ENCODE results near the gene GABARAP.

GRCh38 chr17:7220593-7221277 lies 21.5 kb downstream of the GABARAP start:
- TF ChIP-seq, protein P1, sequence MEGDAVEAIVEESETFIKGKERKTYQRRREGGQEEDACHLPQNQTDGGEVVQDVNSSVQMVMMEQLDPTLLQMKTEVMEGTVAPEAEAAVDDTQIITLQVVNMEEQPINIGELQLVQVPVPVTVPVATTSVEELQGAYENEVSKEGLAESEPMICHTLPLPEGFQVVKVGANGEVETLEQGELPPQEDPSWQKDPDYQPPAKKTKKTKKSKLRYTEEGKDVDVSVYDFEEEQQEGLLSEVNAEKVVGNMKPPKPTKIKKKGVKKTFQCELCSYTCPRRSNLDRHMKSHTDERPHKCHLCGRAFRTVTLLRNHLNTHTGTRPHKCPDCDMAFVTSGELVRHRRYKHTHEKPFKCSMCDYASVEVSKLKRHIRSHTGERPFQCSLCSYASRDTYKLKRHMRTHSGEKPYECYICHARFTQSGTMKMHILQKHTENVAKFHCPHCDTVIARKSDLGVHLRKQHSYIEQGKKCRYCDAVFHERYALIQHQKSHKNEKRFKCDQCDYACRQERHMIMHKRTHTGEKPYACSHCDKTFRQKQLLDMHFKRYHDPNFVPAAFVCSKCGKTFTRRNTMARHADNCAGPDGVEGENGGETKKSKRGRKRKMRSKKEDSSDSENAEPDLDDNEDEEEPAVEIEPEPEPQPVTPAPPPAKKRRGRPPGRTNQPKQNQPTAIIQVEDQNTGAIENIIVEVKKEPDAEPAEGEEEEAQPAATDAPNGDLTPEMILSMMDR (IDR thresholded peaks at IDR 0.05): no peak
- TF ChIP-seq ZNF219 (CRISPR knock-in tag; IDR thresholded peaks at IDR 0.05; ENCODE audit: borderline replicate concordance) (no peak), E2F5 (CRISPR knock-in tag; IDR thresholded peaks at IDR 0.05) (peak; percentile 52; the same call in 1 of the 2 replicates)

All from WTC11 (cell line).